K562 (cell line): ENCODE results near the gene GNL3. TPM values are rescaled to one million over a fixed set of nuclear protein-coding genes. Genes with fewer than 3 reads are reported as not detected.
A peak's percentile ranks its signal among the peaks of the same experiment; 100 is the strongest.

Experiments used
- CSDE1 ChIP-seq, 2 experiments: fragments of 450-650 bp; IDR thresholded peaks; 2 replicates each; pipeline ENCODE4 v1.6.1; 2016; ENCODE audit warnings: mild to moderate bottlenecking in 1 of 2
- EHMT2 ChIP-seq: fragments of 450-650 bp; IDR thresholded peaks from 2 replicates; pipeline ENCODE4 v1.6.1; 2018; ENCODE audit warnings: antibody characterized with exemption
- JUND ChIP-seq, 2 experiments: IDR thresholded peaks; 2 replicates in 1 of 2; 3 replicates in 1 of 2; pipeline ENCODE4 v1.6.1; 2011; ENCODE audit warnings: borderline replicate concordance in 2 of 2, low read depth in 2 of 2, low read length in 2 of 2, improper control_type of control experiment in 1 of 2, missing biosample characterization in 1 of 2, missing genetic modification characterization in 1 of 2, missing genetic modification reagents in 1 of 2
- POLR2G ChIP-seq: fragments of 200-400 bp; formaldehyde crosslinking; IDR thresholded peaks from 2 replicates; pipeline ENCODE4 v1.6.1; 2017; ENCODE audit warnings: low read depth, mild to moderate bottlenecking, antibody characterized with exemption, low read length, moderate library complexity
- RAD51 ChIP-seq: fragments of 450-650 bp; IDR thresholded peaks from 2 replicates; pipeline ENCODE4 v1.7.1; 2016; ENCODE audit warnings: low read depth, mild to moderate bottlenecking, borderline replicate concordance
- SMAD1 ChIP-seq: fragments of 150-350 bp; IDR thresholded peaks from 2 replicates; pipeline ENCODE4 v1.6.1; 2014; ENCODE audit warnings: low read length, low read depth; ENCODE audit not compliant: partially characterized antibody
- TBL1XR1 ChIP-seq, 2 experiments: IDR thresholded peaks; 2 replicates each; pipeline ENCODE4 v1.6.1; 2012; ENCODE audit warnings: improper control_type of control experiment in 2 of 2, low read length in 2 of 2, mild to moderate bottlenecking in 1 of 2
- YBX1 ChIP-seq: fragments of 450-650 bp; IDR thresholded peaks from 2 replicates; pipeline ENCODE4 v1.7.1; 2016; ENCODE audit warnings: mild to moderate bottlenecking
- ZBTB1 ChIP-seq: sonication (generic); formaldehyde crosslinking; IDR thresholded peaks from 2 replicates; pipeline ENCODE4 v1.8.1; 2023; ENCODE audit warnings: missing genetic modification reagents, low read depth, mild to moderate bottlenecking, borderline replicate concordance
- ZNF551 ChIP-seq: fragments of 250-450 bp; sonication (Bioruptor Pico); IDR thresholded peaks from 2 replicates; pipeline ENCODE4 v1.5.0; 2021; ENCODE audit warnings: mild to moderate bottlenecking, moderate library complexity
- ZNF668 ChIP-seq: fragments of 250-450 bp; sonication (Bioruptor Pico); IDR thresholded peaks from 2 replicates; pipeline ENCODE4 v1.8.0; 2022; ENCODE audit warnings: mild to moderate bottlenecking, inconsistent platforms
- polyA plus RNA-seq, 8 experiments: library from polyadenylated mRNA; depleted of rRNA in 4 of 8; stranded (reverse) in 5 of 8; unstranded in 3 of 8; fragments of >200 nt; fragmentation: Nextera tagmentation in 2 of 8; fragmentation: Illumina TruSeq in 1 of 8; extraction: Ambion mirVana in 2 of 8; extraction: Trizol in 1 of 8; gene quantifications; 2 replicates each; pipeline versions ENCODE4 v1.2.1 to v1.2.3, GENCODE V29; 2011 to 2014; ENCODE audit warnings: inconsistent platforms in 1 of 8, missing spikeins in 1 of 8
- total RNA-seq, 7 experiments: library from RNA; depleted of rRNA in 6 of 7; stranded (reverse); fragments of >200 nt in 6 of 7; fragmentation: Illumina TruSeq in 2 of 7; extraction: Trizol in 2 of 7; gene quantifications; 2 replicates each; pipeline versions ENCODE4 v1.2.1 to v1.2.3, GENCODE V29; 2011 to 2021; ENCODE audit warnings: low replicate concordance in 1 of 7
- TF ChIP-seq, protein P1 (sequence below): fragments of 450-650 bp; conservative IDR thresholded peaks from 2 replicates; pipeline ENCODE4 v1.6.1; 2016; ENCODE audit warnings: missing genetic modification characterization, low read depth, mild to moderate bottlenecking, control low read depth, missing compliant biosample characterization
- TF ChIP-seq, protein P2 (sequence below): IDR thresholded peaks from 2 replicates; pipeline ENCODE4 v1.6.1; 2011; ENCODE audit not compliant: insufficient read length; ENCODE audit errors: extremely low read depth
- TF ChIP-seq, protein P3 (sequence below): fragments of 450-650 bp; formaldehyde crosslinking; IDR thresholded peaks from 2 replicates; pipeline ENCODE4 v1.4.0; 2020; ENCODE audit warnings: mild to moderate bottlenecking, moderate library complexity
- TF ChIP-seq, protein P4 (sequence below): fragments of 250-450 bp; sonication (Bioruptor Pico); IDR thresholded peaks from 2 replicates; pipeline ENCODE4 v1.8.0; 2021; ENCODE audit warnings: mild to moderate bottlenecking, moderate library complexity
- TF ChIP-seq, protein P5 (sequence below), 2 experiments: fragments of 450-650 bp; IDR thresholded peaks; 2 replicates each; pipeline ENCODE4 v1.6.1; 2018; ENCODE audit warnings: mild to moderate bottlenecking in 2 of 2, low read depth in 1 of 2; ENCODE audit not compliant: partially characterized antibody in 2 of 2

GNL3 gene
- total and polyA plus RNA-seq, 9 of the 15 experiments (the other 6 are each of a cell fraction or from before 2014, with no cell fraction given): 132 to 313 (median 220) TPM

DNA sequence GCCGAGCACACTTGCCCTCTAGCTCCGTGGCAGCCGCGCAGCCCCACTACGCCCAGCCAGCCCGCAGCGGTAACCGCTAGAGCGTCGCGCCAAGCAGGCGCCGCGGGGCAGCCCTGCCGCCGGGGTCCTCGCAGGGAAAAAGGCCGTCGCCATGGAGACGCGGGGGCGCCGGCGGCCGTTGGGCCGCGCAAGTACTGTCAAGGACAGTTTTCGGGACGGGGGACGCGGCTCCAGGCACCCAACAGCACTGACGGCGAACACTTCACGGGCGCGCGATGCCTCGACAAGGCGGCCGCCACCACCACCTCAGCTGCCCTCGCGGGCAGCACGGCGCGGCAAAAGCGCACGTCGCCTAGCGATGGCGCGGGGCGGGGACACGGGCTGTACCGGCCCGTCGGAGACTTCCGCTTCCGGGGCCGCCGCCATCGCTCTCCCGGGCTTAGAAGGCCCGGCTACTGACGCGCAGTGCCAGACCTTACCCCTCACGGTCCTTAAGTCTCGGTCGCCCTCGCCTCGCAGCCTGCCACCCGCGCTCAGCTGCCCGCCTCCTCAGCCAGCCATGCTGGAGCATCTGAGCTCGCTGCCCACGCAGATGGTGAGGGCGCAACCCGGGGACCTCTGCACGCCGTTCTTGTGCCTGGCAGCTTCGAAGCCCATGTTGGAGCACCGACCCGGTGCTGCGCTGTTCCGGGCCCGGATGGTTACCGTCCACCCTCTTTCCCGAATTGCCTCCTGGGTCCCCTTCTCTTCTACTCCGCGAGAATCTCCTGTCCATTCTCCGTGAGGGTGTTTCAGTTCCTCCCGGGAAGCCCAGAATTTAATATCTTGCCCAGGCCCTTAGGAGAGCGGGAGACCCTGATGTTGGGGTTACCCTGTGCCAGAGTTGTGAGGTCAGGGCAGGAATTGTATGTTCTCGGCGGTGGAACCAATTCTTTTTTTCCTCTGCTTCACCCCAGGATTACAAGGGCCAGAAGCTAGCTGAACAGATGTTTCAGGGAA lies 20.2 kb downstream of the GNL3 start, which contains the start of the genes GLT8D1 and SPCS1 (continued):
- TF ChIP-seq, protein P1, sequence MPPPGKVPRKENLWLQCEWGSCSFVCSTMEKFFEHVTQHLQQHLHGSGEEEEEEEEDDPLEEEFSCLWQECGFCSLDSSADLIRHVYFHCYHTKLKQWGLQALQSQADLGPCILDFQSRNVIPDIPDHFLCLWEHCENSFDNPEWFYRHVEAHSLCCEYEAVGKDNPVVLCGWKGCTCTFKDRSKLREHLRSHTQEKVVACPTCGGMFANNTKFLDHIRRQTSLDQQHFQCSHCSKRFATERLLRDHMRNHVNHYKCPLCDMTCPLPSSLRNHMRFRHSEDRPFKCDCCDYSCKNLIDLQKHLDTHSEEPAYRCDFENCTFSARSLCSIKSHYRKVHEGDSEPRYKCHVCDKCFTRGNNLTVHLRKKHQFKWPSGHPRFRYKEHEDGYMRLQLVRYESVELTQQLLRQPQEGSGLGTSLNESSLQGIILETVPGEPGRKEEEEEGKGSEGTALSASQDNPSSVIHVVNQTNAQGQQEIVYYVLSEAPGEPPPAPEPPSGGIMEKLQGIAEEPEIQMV (tag): no peak
- TF ChIP-seq, protein P2, sequence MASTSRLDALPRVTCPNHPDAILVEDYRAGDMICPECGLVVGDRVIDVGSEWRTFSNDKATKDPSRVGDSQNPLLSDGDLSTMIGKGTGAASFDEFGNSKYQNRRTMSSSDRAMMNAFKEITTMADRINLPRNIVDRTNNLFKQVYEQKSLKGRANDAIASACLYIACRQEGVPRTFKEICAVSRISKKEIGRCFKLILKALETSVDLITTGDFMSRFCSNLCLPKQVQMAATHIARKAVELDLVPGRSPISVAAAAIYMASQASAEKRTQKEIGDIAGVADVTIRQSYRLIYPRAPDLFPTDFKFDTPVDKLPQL: no peak
- TF ChIP-seq ZBTB1 (CRISPR knock-in tag) (peak; percentile 97), RAD51 (no peak), POLR2G (peak; percentile 87), SMAD1 (no peak), YBX1 (no peak), EHMT2 (no peak), TBL1XR1 (IDR thresholded peaks at IDR 0.05; ENCODE audit: low read length in 2 of 2) (no peak), ZNF668 (CRISPR knock-in tag) (no peak), ZNF551 (CRISPR knock-in tag) (no peak), JUND (IDR thresholded peaks at IDR 0.05; ENCODE audit: borderline replicate concordance, low read depth, low read length) (no peak; the same call in none of the 2 replicates), JUND (tag; IDR thresholded peaks at IDR 0.05; ENCODE audit: borderline replicate concordance, low read depth, low read length) (no peak), CSDE1 (IDR thresholded peaks at IDR 0.05) (peak in 1 of 2 experiments; percentile 84; a peak in 1 of 4 replicates)
- TF ChIP-seq, protein P3, sequence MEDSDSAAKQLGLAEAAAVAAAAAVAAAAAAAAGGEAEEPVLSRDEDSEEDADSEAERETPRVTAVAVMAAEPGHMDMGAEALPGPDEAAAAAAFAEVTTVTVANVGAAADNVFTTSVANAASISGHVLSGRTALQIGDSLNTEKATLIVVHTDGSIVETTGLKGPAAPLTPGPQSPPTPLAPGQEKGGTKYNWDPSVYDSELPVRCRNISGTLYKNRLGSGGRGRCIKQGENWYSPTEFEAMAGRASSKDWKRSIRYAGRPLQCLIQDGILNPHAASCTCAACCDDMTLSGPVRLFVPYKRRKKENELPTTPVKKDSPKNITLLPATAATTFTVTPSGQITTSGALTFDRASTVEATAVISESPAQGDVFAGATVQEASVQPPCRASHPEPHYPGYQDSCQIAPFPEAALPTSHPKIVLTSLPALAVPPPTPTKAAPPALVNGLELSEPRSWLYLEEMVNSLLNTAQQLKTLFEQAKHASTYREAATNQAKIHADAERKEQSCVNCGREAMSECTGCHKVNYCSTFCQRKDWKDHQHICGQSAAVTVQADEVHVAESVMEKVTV (CRISPR knock-in tag): no peak
- TF ChIP-seq, protein P4, sequence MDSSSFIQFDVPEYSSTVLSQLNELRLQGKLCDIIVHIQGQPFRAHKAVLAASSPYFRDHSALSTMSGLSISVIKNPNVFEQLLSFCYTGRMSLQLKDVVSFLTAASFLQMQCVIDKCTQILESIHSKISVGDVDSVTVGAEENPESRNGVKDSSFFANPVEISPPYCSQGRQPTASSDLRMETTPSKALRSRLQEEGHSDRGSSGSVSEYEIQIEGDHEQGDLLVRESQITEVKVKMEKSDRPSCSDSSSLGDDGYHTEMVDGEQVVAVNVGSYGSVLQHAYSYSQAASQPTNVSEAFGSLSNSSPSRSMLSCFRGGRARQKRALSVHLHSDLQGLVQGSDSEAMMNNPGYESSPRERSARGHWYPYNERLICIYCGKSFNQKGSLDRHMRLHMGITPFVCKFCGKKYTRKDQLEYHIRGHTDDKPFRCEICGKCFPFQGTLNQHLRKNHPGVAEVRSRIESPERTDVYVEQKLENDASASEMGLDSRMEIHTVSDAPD (CRISPR knock-in tag): no peak
- TF ChIP-seq, protein P5, sequence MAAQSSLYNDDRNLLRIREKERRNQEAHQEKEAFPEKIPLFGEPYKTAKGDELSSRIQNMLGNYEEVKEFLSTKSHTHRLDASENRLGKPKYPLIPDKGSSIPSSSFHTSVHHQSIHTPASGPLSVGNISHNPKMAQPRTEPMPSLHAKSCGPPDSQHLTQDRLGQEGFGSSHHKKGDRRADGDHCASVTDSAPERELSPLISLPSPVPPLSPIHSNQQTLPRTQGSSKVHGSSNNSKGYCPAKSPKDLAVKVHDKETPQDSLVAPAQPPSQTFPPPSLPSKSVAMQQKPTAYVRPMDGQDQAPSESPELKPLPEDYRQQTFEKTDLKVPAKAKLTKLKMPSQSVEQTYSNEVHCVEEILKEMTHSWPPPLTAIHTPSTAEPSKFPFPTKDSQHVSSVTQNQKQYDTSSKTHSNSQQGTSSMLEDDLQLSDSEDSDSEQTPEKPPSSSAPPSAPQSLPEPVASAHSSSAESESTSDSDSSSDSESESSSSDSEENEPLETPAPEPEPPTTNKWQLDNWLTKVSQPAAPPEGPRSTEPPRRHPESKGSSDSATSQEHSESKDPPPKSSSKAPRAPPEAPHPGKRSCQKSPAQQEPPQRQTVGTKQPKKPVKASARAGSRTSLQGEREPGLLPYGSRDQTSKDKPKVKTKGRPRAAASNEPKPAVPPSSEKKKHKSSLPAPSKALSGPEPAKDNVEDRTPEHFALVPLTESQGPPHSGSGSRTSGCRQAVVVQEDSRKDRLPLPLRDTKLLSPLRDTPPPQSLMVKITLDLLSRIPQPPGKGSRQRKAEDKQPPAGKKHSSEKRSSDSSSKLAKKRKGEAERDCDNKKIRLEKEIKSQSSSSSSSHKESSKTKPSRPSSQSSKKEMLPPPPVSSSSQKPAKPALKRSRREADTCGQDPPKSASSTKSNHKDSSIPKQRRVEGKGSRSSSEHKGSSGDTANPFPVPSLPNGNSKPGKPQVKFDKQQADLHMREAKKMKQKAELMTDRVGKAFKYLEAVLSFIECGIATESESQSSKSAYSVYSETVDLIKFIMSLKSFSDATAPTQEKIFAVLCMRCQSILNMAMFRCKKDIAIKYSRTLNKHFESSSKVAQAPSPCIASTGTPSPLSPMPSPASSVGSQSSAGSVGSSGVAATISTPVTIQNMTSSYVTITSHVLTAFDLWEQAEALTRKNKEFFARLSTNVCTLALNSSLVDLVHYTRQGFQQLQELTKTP (IDR thresholded peaks at IDR 0.05; ENCODE audit: low read depth in 1 of 2, partially characterized antibody in 2 of 2): no peak
